Adrenal gland (tissue), 12 donors: Measurements from ENCODE around the gene TMEM250. TPM values are rescaled to one million over a fixed set of nuclear protein-coding genes. Genes with fewer than 3 reads are reported as not detected.

ENCODE experiments used
- DNase-seq, 7 donors: peaks; one replicate each; pipeline ENCODE4 v3.0.0-alpha.2; 2019 to 2020
- H3K27ac ChIP-seq, 5 donors: fragments of 200-600 bp; sonication (generic) in 4 of 5; 1 replicate in 3 of 5; 2 replicates in 2 of 5; pipeline versions ENCODE4 v1.5.1 to v1.8.0; 2016 to 2020; ENCODE audit warnings: mild to moderate bottlenecking in 1 of 5
- H3K27me3 ChIP-seq: fragments of 200-600 bp; 2 replicates; pipeline ENCODE4 v1.8.0; 2021
- H3K36me3 ChIP-seq, 2 donors: fragments of 200-600 bp; replicated peaks in 1 of 2; 1 replicate in 1 of 2; 2 replicates in 1 of 2; pipeline versions ENCODE4 v1.5.1 to v1.8.0; 2018 to 2022
- H3K4me1 ChIP-seq, 2 donors: fragments of 200-600 bp; replicated peaks in 1 of 2; 1 replicate in 1 of 2; 2 replicates in 1 of 2; pipeline versions ENCODE4 v1.5.1 to v1.8.0; 2018 to 2021
- H3K4me3 ChIP-seq, 4 donors: fragments of 200-600 bp; sonication (generic) in 3 of 4; one replicate each; pipeline ENCODE4 v1.5.1; 2016 to 2018
- H3K9me3 ChIP-seq, 3 donors: fragments of 200-600 bp; sonication (generic) in 1 of 3; replicated peaks in 1 of 3; 1 replicate in 2 of 3; 2 replicates in 1 of 3; pipeline versions ENCODE4 v1.5.1 to v1.8.0; 2016 to 2021
- CTCF ChIP-seq, 6 experiments: fragments of 450-650 bp in 4 of 6; fragments of 200-600 bp in 2 of 6; sonication (generic) in 1 of 6; IDR thresholded peaks; 1 replicate in 5 of 6; 2 replicates in 1 of 6; pipeline versions ENCODE4 v1.5.1 to v1.8.0; 2016 to 2021; ENCODE audit warnings: antibody characterized with exemption in 6 of 6, mild to moderate bottlenecking in 2 of 6, moderate library complexity in 1 of 6
- POLR2A ChIP-seq, 2 donors: fragments of 450-650 bp; IDR thresholded peaks; one replicate each; pipeline ENCODE4 v1.6.1; 2017; ENCODE audit warnings: antibody characterized with exemption in 2 of 2, mild to moderate bottlenecking in 2 of 2, moderate library complexity in 1 of 2
- WGBS, 4 donors: extraction: QIAGEN DNeasy Blood & Tissue Kit in 2 of 4; methylation state at CpG; one replicate each; pipeline versions ENCODE4 v1.1.5 to v1.1.7; 2013 to 2017; 5-methylcytosine and 5-hydroxymethylcytosine counted together
- intact Hi-C, 2 donors: fragments of 100-400 bp; cut with DNase I; formaldehyde crosslinking; loops; one replicate each; pipeline versions ENCODE4 v1.14.1 to v1.15.0; 2022 to 2023
- polyA plus RNA-seq, 3 donors: library from polyadenylated mRNA; stranded (reverse); fragments of 200-250 nt in 2 of 3; fragments of 350-450 nt in 1 of 3; fragmentation: Illumina TruSeq in 1 of 3; extraction: RNeasy Lipid Tissue Mini Kit (QIAGEN cat#74804) in 1 of 3; gene quantifications; one replicate each; pipeline ENCODE4 v1.2.3, GENCODE V29; 2013 to 2014
- total RNA-seq, 9 donors: library from RNA; depleted of rRNA in 4 of 9; stranded (reverse); fragments of >200 nt in 4 of 9; fragments of 120-200 nt in 1 of 9; fragmentation: NEBNext Ultra II Directional in 1 of 9; extraction: Animal tissue kit (Norgen Biotek cat#: 25700) in 1 of 9; gene quantifications; one replicate each; pipeline versions ENCODE4 v1.1.0 to v1.2.4, GENCODE V29; 2013 to 2023
- donor health status: healthy with polysubstance abuse.
- donor health status: Bipolar disorder and iron deficiency.
- donor health status: DM: yes; HTN: yes; CAD: no.
- donor health status: DM: no; HTN: no; CAD: no.
- donor health status: DM: no; HTN: no; CAD: no.
- donor health status: DM: yes; HTN: yes; CAD: no.

Gene TMEM250
- total and polyA plus RNA-seq, 12 donors: 5.2 to 47.2 (median 28.0) TPM

GRCh38 chr9:136096505-136097001 lies 22.1 kb downstream of the TMEM250 start:
- WGBS, 4 donors: 86 to 93% (median 91%) methylated on average over 5 of the region's 5 CpGs
- TF ChIP-seq CTCF (IDR thresholded peaks at IDR 0.05) (no peak), POLR2A (IDR thresholded peaks at IDR 0.05) (no peak)
- H3K36me3 ChIP-seq: no peaks in the 10 kb centered on the region
- intact Hi-C loops: no loop called here
- no peaks in the 10 kb centered on the region for H3K27me3 ChIP-seq
- peak overlapping the region in 1 of 5 donors; percentile 99 for H3K27ac ChIP-seq
- no peaks in the 10 kb centered on the region for H3K9me3 ChIP-seq
- no peak overlapping the region for H3K4me3 ChIP-seq
- peaks cover 17 to 25% of the 10 kb centered on the region in 2 donors for H3K4me1 ChIP-seq
- DNase-seq: no peak

- H3K27me3 ChIP-seq: no peaks in the 10 kb centered on the region
- peak within 1 kb of the TSS; percentile 81 to 99 (median 85) for H3K27ac ChIP-seq
- intact Hi-C loops: no loop called here
- H3K9me3 ChIP-seq: no peaks in the 10 kb centered on the region
- TF ChIP-seq POLR2A (IDR thresholded peaks at IDR 0.05) (peak; percentile 26 to 55), CTCF (IDR thresholded peaks at IDR 0.05) (peak in 1 of 6 experiments; percentile 4)
- no peaks in the 10 kb centered on the region for H3K36me3 ChIP-seq
- H3K4me3 ChIP-seq: peak within 1 kb of the TSS in 3 of 4 donors; percentile 53 to 92 (median 78)
- H3K4me1 ChIP-seq: peaks cover 17 to 36% of the 10 kb centered on the region in 2 donors
- peak in 6 of 7 donors; percentile 66 to 77 (median 70) for DNase-seq
- 0 to 1% (median 1%) methylated on average over 12 to 143 of the region's 143 CpGs for WGBS, 4 donors
These were observed 23.3 kb downstream of the TMEM250 start, which contains the start of gene NACC2 for GRCh38 chr9:136095070-136096058. Gene NACC2, minus strand, starts transcription at chr9:136095289. Its CDS starts 44,768 bp downstream, at chr9:136050521.

- H3K27ac ChIP-seq: peak overlapping the region; percentile 79 to 99 (median 81)
- H3K4me1 ChIP-seq: peaks cover 17 to 48% of the 10 kb centered on the region in 2 donors
- H3K27me3 ChIP-seq: no peaks in the 10 kb centered on the region
- H3K36me3 ChIP-seq: no peaks in the 10 kb centered on the region
- intact Hi-C loops: no loop called here
- H3K4me3 ChIP-seq: peak overlapping the region in 3 of 4 donors; percentile 53 to 92 (median 78)
- WGBS, 4 donors: 4 to 46% (median 13%) methylated on average over 9 to 73 of the region's 74 CpGs
- peak in 1 of 2 donors; percentile 27 for TF ChIP-seq POLR2A (IDR thresholded peaks at IDR 0.05)
- no peak for TF ChIP-seq CTCF (IDR thresholded peaks at IDR 0.05)
- H3K9me3 ChIP-seq: no peaks in the 10 kb centered on the region
- peak; percentile 77 to 87 (median 82) for DNase-seq
These were observed 24.4 kb downstream of the TMEM250 start for GRCh38 chr9:136093995-136094881.
